Skeletal muscle cell (primary cell): ENCODE results near the gene SAMM50.

ENCODE experiments used
- DNase-seq: peaks from one replicate; pipeline ENCODE4 v3.0.0-alpha.2; 2010; ENCODE audit warnings: low read depth
- H3K4me3 ChIP-seq: 2 replicates; pipeline ENCODE4 v1.5.1; 2011; ENCODE audit warnings: low read depth, mild to moderate bottlenecking, control low read depth, low read length, moderate library complexity

SAMM50 gene

GRCh38 chr22:44024288-44024921 is 69.2 kb downstream of the SAMM50 start, which contains the start of gene PARVB:
PARVB (plus strand) TSS chr22:44024302; CDS start chr22:44024340, 38 bp downstream.
- DNase-seq: no peak
- H3K4me3 ChIP-seq: peak within 1 kb of the TSS; percentile 65

- peak overlapping the region; percentile 65 for H3K4me3 ChIP-seq
- no peak for DNase-seq
These were observed 70.2 kb downstream of the SAMM50 start for GRCh38 chr22:44025171-44026065.

GRCh38 chr22:44026066-44026629 is 70.9 kb downstream of the SAMM50 start:
- DNase-seq: no peak
- peak overlapping the region; percentile 15 for H3K4me3 ChIP-seq

- peak overlapping the region; percentile 15 for H3K4me3 ChIP-seq
- peak; percentile 67 for DNase-seq
These were observed 71.6 kb downstream of the SAMM50 start for GRCh38 chr22:44026630-44027511.

GRCh38 chr22:44028091-44028490 is 72.8 kb downstream of the SAMM50 start:
- DNase-seq: no peak
- H3K4me3 ChIP-seq: no peak overlapping the region

GRCh38 chr22:44029069-44029468 is 73.8 kb downstream of the SAMM50 start:
- DNase-seq: no peak
- H3K4me3 ChIP-seq: no peak overlapping the region

- no peak overlapping the region for H3K4me3 ChIP-seq
- DNase-seq: no peak
These were observed 74.9 kb downstream of the SAMM50 start for GRCh38 chr22:44030051-44030701.

GRCh38 chr22:44030702-44031082 is 75.5 kb downstream of the SAMM50 start:
- no peak overlapping the region for H3K4me3 ChIP-seq
- no peak for DNase-seq

- H3K4me3 ChIP-seq: no peak overlapping the region
- DNase-seq: no peak
These were observed 76.1 kb downstream of the SAMM50 start for GRCh38 chr22:44031158-44031952.

GRCh38 chr22:44032126-44032730 is 77.0 kb downstream of the SAMM50 start:
- H3K4me3 ChIP-seq: no peak overlapping the region
- DNase-seq: peak; percentile 77

GRCh38 chr22:44033287-44033686 is 78.0 kb downstream of the SAMM50 start:
- DNase-seq: no peak

GRCh38 chr22:44033694-44034093 is 78.5 kb downstream of the SAMM50 start:
- no peak overlapping the region for H3K4me3 ChIP-seq
- DNase-seq: peak; percentile 83

More at GRCh38 chr22:44033287-44033686, 78.0 kb downstream of the SAMM50 start:
- no peak overlapping the region for H3K4me3 ChIP-seq

GRCh38 chr22:44037519-44038375 is 82.5 kb downstream of the SAMM50 start:
- no peak overlapping the region for H3K4me3 ChIP-seq
- DNase-seq: peak; percentile 87

GRCh38 chr22:44039566-44040171 is 84.4 kb downstream of the SAMM50 start:
- no peak overlapping the region for H3K4me3 ChIP-seq
- no peak for DNase-seq

GRCh38 chr22:44042249-44043218 is 87.3 kb downstream of the SAMM50 start:
- DNase-seq: no peak
- H3K4me3 ChIP-seq: no peak overlapping the region
